OCI-LY1 (cell line): ENCODE data around the gene AKT3.

Source experiments
- H2AFZ ChIP-seq: fragments of 200-600 bp; sonication (generic), shearing (Covaris generic); 2 replicates; pipeline ENCODE4 v1.6.0; 2014; ENCODE audit warnings: antibody characterized with exemption, mild to moderate bottlenecking, low read length
- H3F3A ChIP-seq: fragments of 200-600 bp; sonication (generic), shearing (Covaris generic); 2 replicates; pipeline ENCODE4 v1.6.0; 2014; ENCODE audit warnings: mild to moderate bottlenecking, antibody characterized with exemption, low read length, moderate library complexity; ENCODE audit not compliant: insufficient read depth
- H3K27ac ChIP-seq: fragments of 200-600 bp; sonication (generic); 2 replicates; pipeline ENCODE4 v1.5.1; 2014; ENCODE audit warnings: low read length, mixed run types, mild to moderate bottlenecking, low read depth; ENCODE audit not compliant: poor library complexity, severe bottlenecking
- H3K27me3 ChIP-seq: fragments of 200-600 bp; sonication (generic); 2 replicates; pipeline ENCODE4 v1.6.0; 2014; ENCODE audit warnings: antibody characterized with exemption, mild to moderate bottlenecking, low read length, moderate library complexity; ENCODE audit not compliant: insufficient read depth
- H3K36me3 ChIP-seq: fragments of 200-600 bp; sonication (generic); 2 replicates; pipeline ENCODE4 v1.6.1; 2014; ENCODE audit warnings: mild to moderate bottlenecking, antibody characterized with exemption, low read length, moderate library complexity, mixed read lengths; ENCODE audit not compliant: insufficient read depth
- H3K4me1 ChIP-seq: fragments of 200-600 bp; sonication (generic); 2 replicates; pipeline ENCODE4 v1.5.1; 2014; ENCODE audit warnings: mild to moderate bottlenecking, low read length, moderate library complexity; ENCODE audit not compliant: insufficient read depth, severe bottlenecking
- H3K4me2 ChIP-seq: fragments of 200-600 bp; sonication (generic), shearing (Covaris generic); 2 replicates; pipeline ENCODE4 v1.6.1; 2014; ENCODE audit warnings: low read length
- H3K4me3 ChIP-seq: fragments of 200-600 bp; sonication (generic); 2 replicates; pipeline ENCODE4 v1.5.1; 2014; ENCODE audit warnings: low read length, low read depth, mild to moderate bottlenecking, mixed read lengths; ENCODE audit not compliant: poor library complexity, severe bottlenecking
- H3K79me2 ChIP-seq: fragments of 200-600 bp; shearing (Covaris generic); 2 replicates; pipeline ENCODE4 v1.6.1; 2016; ENCODE audit warnings: mixed run types, low read length, mixed read lengths; ENCODE audit not compliant: insufficient read depth
- H3K9ac ChIP-seq: fragments of 200-600 bp; sonication (generic), shearing (Covaris generic); 2 replicates; pipeline ENCODE4 v1.6.1; 2014; ENCODE audit warnings: mild to moderate bottlenecking, low read length, mixed read lengths
- H3K9me2 ChIP-seq: fragments of 200-600 bp; sonication (generic), shearing (Covaris generic); 2 replicates; pipeline ENCODE4 v1.6.1; 2014; ENCODE audit warnings: low read depth, mild to moderate bottlenecking, low read length, mixed read lengths
- H3K9me3 ChIP-seq: fragments of 200-600 bp; shearing (Covaris generic); 2 replicates; pipeline ENCODE4 v1.6.1; 2014; ENCODE audit warnings: low read length, mixed read lengths
- H4K20me1 ChIP-seq: fragments of 200-600 bp; sonication (generic), shearing (Covaris generic); 2 replicates; pipeline ENCODE4 v1.6.0; 2016; ENCODE audit warnings: mild to moderate bottlenecking, low read length; ENCODE audit not compliant: insufficient read depth
- EZH2 ChIP-seq: fragments of 200-600 bp; sonication (generic), shearing (Covaris generic); IDR thresholded peaks from 2 replicates; pipeline ENCODE4 v1.8.0; 2017; ENCODE audit warnings: borderline replicate concordance, mixed run types, mild to moderate bottlenecking, antibody characterized with exemption, low read length, moderate library complexity, mixed read lengths
- TF ChIP-seq, protein P1 (sequence below): fragments of 200-600 bp; sonication (generic), shearing (Covaris generic); IDR thresholded peaks from 2 replicates; pipeline ENCODE4 v1.5.1; 2017; ENCODE audit warnings: mild to moderate bottlenecking, antibody characterized with exemption, low read length, moderate library complexity, mixed read lengths

AKT3 gene

DNA sequence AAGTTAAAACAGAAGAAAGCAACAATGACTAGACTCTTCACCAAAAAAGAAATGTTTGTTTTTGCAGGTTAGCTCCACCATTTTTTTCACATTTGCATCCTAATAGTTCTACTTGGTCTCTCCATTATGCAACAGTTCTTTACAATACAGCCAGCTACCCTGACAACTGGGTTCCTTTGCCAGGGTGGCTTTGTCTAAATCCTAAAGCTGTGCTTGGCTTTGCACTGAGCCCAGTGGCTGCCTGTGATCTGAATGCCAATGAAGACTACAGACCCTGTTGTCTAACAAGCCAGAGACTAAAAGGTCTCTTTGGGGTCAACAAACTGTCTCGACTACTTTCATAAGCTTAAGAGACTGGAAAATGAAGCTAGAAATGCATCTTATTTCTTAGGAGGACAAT, 112.0 kb downstream of the AKT3 start:
- Histone ChIP-seq H3F3A (no peaks in the 10 kb centered on the region), H3K9me2 (no peaks in the 10 kb centered on the region), H2AFZ (no peak overlapping the region), H3K4me1 (no peaks in the 10 kb centered on the region), H3K4me2 (no peak overlapping the region), H3K79me2 (no peaks in the 10 kb centered on the region), H3K9me3 (no peaks in the 10 kb centered on the region), H3K27me3 (no peaks in the 10 kb centered on the region), H3K9ac (no peak overlapping the region), H3K36me3 (no peaks in the 10 kb centered on the region), H3K27ac (no peak overlapping the region), H4K20me1 (no peaks in the 10 kb centered on the region), H3K4me3 (no peak overlapping the region)
- TF ChIP-seq EZH2, result no peak
- TF ChIP-seq, protein P1, sequence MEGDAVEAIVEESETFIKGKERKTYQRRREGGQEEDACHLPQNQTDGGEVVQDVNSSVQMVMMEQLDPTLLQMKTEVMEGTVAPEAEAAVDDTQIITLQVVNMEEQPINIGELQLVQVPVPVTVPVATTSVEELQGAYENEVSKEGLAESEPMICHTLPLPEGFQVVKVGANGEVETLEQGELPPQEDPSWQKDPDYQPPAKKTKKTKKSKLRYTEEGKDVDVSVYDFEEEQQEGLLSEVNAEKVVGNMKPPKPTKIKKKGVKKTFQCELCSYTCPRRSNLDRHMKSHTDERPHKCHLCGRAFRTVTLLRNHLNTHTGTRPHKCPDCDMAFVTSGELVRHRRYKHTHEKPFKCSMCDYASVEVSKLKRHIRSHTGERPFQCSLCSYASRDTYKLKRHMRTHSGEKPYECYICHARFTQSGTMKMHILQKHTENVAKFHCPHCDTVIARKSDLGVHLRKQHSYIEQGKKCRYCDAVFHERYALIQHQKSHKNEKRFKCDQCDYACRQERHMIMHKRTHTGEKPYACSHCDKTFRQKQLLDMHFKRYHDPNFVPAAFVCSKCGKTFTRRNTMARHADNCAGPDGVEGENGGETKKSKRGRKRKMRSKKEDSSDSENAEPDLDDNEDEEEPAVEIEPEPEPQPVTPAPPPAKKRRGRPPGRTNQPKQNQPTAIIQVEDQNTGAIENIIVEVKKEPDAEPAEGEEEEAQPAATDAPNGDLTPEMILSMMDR, result no peak

DNA sequence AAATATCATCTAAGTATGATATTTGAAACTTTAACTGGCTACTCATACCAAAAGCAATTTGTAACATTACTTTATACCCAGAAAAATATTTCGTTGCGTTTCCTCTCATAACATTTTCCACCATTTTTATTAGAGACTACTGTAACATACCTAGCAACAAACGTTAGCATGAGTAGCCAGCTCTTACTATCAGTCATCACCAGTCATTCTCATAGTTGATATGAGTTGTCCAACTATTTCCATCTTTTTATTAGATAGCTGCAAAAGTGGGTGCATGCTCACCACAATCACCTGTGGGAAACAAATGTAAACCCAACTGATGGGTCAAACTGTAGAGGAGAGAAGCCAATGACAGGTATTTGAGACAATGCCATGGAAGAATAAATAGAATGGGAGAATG, 114.6 kb downstream of the AKT3 start:
- H3K27me3 ChIP-seq, result no peaks in the 10 kb centered on the region
- H3K9me2 ChIP-seq, result no peaks in the 10 kb centered on the region
- no peak for TF ChIP-seq EZH2
- TF ChIP-seq, protein P1, result no peak
- H3K4me1 ChIP-seq, result no peaks in the 10 kb centered on the region
- no peaks in the 10 kb centered on the region for H3F3A ChIP-seq
- no peaks in the 10 kb centered on the region for H4K20me1 ChIP-seq
- no peaks in the 10 kb centered on the region for H3K9me3 ChIP-seq
- H3K79me2 ChIP-seq, result no peaks in the 10 kb centered on the region
- H3K4me3 ChIP-seq, result no peak overlapping the region
- no peaks in the 10 kb centered on the region for H3K36me3 ChIP-seq
- H3K9ac ChIP-seq, result no peak overlapping the region
- no peak overlapping the region for H3K4me2 ChIP-seq
- H3K27ac ChIP-seq, result no peak overlapping the region
- H2AFZ ChIP-seq, result no peak overlapping the region

DNA sequence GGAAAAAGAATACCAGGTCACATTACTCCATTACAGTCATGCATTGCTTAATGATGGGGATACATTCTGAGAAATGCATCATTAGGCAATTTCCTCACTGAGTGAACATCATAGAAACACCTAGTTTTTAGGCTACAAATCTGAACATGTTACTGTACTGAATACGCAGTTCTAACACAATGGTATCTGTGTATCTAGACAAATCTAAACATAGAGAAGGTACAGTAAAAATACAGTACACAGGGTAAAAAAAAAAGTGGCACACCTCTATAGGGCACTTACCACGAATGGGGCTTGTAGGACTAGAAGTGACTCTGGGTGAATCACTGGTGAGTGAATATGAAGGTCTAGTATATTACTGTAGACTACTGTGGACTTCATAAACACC, 115.7 kb downstream of the AKT3 start:
- H3K9ac ChIP-seq, result no peak overlapping the region
- H2AFZ ChIP-seq, result no peak overlapping the region
- no peaks in the 10 kb centered on the region for H3K36me3 ChIP-seq
- H3K4me1 ChIP-seq, result no peaks in the 10 kb centered on the region
- 0 out of 2 replicates have a peak, but pooled peaks cover 3% of the 10 kb centered on the region for H3K9me3 ChIP-seq
- H3K27me3 ChIP-seq, result no peaks in the 10 kb centered on the region
- H3K9me2 ChIP-seq, result no peaks in the 10 kb centered on the region
- H3K4me2 ChIP-seq, result no peak overlapping the region
- TF ChIP-seq EZH2, result no peak
- TF ChIP-seq, protein P1, result no peak
- H3K79me2 ChIP-seq, result no peaks in the 10 kb centered on the region
- H3K27ac ChIP-seq, result no peak overlapping the region
- no peaks in the 10 kb centered on the region for H4K20me1 ChIP-seq
- H3K4me3 ChIP-seq, result no peak overlapping the region
- no peaks in the 10 kb centered on the region for H3F3A ChIP-seq
